Measurements from ENCODE around the gene FSCN2.

FSCN2 gene

GRCh38 chr17:81549826-81550225, 21.6 kb downstream of the FSCN2 start:
- H2AFZ ChIP-seq (ENCODE audit: low read depth, low read length): no peak overlapping the region
- H3K4me1 ChIP-seq (ENCODE audit: insufficient read depth, low read length): peaks cover 21% of the 10 kb centered on the region
- H3K27me3 ChIP-seq (ENCODE audit: insufficient read depth, low read length): no peaks in the 10 kb centered on the region
- H3K9me3 ChIP-seq (ENCODE audit: low read length): no peaks in the 10 kb centered on the region
- no peak overlapping the region for H3K4me3 ChIP-seq (ENCODE audit: low read length)
- H3K36me3 ChIP-seq (ENCODE audit: insufficient read depth, low read length): peaks cover 42% of the 10 kb centered on the region

- H3K4me1 ChIP-seq (ENCODE audit: insufficient read depth, low read length): peaks cover 21% of the 10 kb centered on the region
- no peak overlapping the region for H3K4me3 ChIP-seq (ENCODE audit: low read length)
- peaks cover 39% of the 10 kb centered on the region for H3K36me3 ChIP-seq (ENCODE audit: insufficient read depth, low read length)
- no peaks in the 10 kb centered on the region for H3K9me3 ChIP-seq (ENCODE audit: low read length)
- no peaks in the 10 kb centered on the region for H3K27me3 ChIP-seq (ENCODE audit: insufficient read depth, low read length)
- H2AFZ ChIP-seq (ENCODE audit: low read depth, low read length): no peak overlapping the region
Observed at GRCh38 chr17:81550285-81550684, 22.1 kb downstream of the FSCN2 start.

GRCh38 chr17:81550830-81551457, 22.8 kb downstream of the FSCN2 start:
- Histone ChIP-seq H3K4me1 (ENCODE audit: insufficient read depth, low read length) (peaks cover 21% of the 10 kb centered on the region), H3K4me3 (ENCODE audit: low read length) (peak overlapping the region; percentile 72), H3K36me3 (ENCODE audit: insufficient read depth, low read length) (peaks cover 32% of the 10 kb centered on the region), H3K27me3 (ENCODE audit: insufficient read depth, low read length) (no peaks in the 10 kb centered on the region), H2AFZ (ENCODE audit: low read depth, low read length) (no peak overlapping the region), H3K9me3 (ENCODE audit: low read length) (no peaks in the 10 kb centered on the region)

- H3K4me1 ChIP-seq (ENCODE audit: insufficient read depth, low read length): peaks cover 21% of the 10 kb centered on the region
- peak overlapping the region; percentile 72 for H3K4me3 ChIP-seq (ENCODE audit: low read length)
- H3K9me3 ChIP-seq (ENCODE audit: low read length): no peaks in the 10 kb centered on the region
Observed at GRCh38 chr17:81551458-81552243, 23.5 kb downstream of the FSCN2 start.

GRCh38 chr17:81552244-81553017, 24.3 kb downstream of the FSCN2 start, which contains the start of gene FAAP100:
Gene FAAP100 (minus strand): TSS chr17:81552353. CDS start chr17:81552330, 23 bp downstream.
- Histone ChIP-seq H3K9me3 (ENCODE audit: low read length) (no peaks in the 10 kb centered on the region), H3K4me3 (ENCODE audit: low read length) (peak within 1 kb of the TSS; percentile 72)

More at GRCh38 chr17:81551458-81552243, 23.5 kb downstream of the FSCN2 start:
- Histone ChIP-seq H2AFZ (ENCODE audit: low read depth, low read length) (peak overlapping the region; percentile 44), H3K36me3 (ENCODE audit: insufficient read depth, low read length) (peaks cover 31% of the 10 kb centered on the region), H3K27me3 (ENCODE audit: insufficient read depth, low read length) (no peaks in the 10 kb centered on the region)

GRCh38 chr17:81553018-81553615, 24.9 kb downstream of the FSCN2 start:
- Histone ChIP-seq H3K4me3 (ENCODE audit: low read length) (peak overlapping the region; percentile 72), H3K36me3 (ENCODE audit: insufficient read depth, low read length) (peaks cover 34% of the 10 kb centered on the region), H3K27me3 (ENCODE audit: insufficient read depth, low read length) (no peaks in the 10 kb centered on the region), H3K9me3 (ENCODE audit: low read length) (no peaks in the 10 kb centered on the region), H2AFZ (ENCODE audit: low read depth, low read length) (peak overlapping the region; percentile 44), H3K4me1 (ENCODE audit: insufficient read depth, low read length) (peaks cover 21% of the 10 kb centered on the region)

More at GRCh38 chr17:81552244-81553017, 24.3 kb downstream of the FSCN2 start, which contains the start of gene FAAP100:
- Histone ChIP-seq H3K36me3 (ENCODE audit: insufficient read depth, low read length) (peaks cover 31% of the 10 kb centered on the region), H3K27me3 (ENCODE audit: insufficient read depth, low read length) (no peaks in the 10 kb centered on the region), H3K4me1 (ENCODE audit: insufficient read depth, low read length) (peaks cover 21% of the 10 kb centered on the region), H2AFZ (ENCODE audit: low read depth, low read length) (peak within 1 kb of the TSS; percentile 44)

GRCh38 chr17:81553616-81554181, 25.5 kb downstream of the FSCN2 start:
- Histone ChIP-seq H2AFZ (ENCODE audit: low read depth, low read length) (no peak overlapping the region), H3K4me3 (ENCODE audit: low read length) (peak overlapping the region; percentile 72), H3K36me3 (ENCODE audit: insufficient read depth, low read length) (peaks cover 39% of the 10 kb centered on the region), H3K4me1 (ENCODE audit: insufficient read depth, low read length) (peaks cover 21% of the 10 kb centered on the region), H3K9me3 (ENCODE audit: low read length) (no peaks in the 10 kb centered on the region), H3K27me3 (ENCODE audit: insufficient read depth, low read length) (no peaks in the 10 kb centered on the region)

GRCh38 chr17:81556175-81556691, 28.1 kb downstream of the FSCN2 start:
- Histone ChIP-seq H3K9me3 (ENCODE audit: low read length) (no peaks in the 10 kb centered on the region), H2AFZ (ENCODE audit: low read depth, low read length) (no peak overlapping the region), H3K4me3 (ENCODE audit: low read length) (no peak overlapping the region), H3K27me3 (ENCODE audit: insufficient read depth, low read length) (no peaks in the 10 kb centered on the region), H3K4me1 (ENCODE audit: insufficient read depth, low read length) (peaks cover 14% of the 10 kb centered on the region), H3K36me3 (ENCODE audit: insufficient read depth, low read length) (peaks cover 38% of the 10 kb centered on the region)

GRCh38 chr17:81556863-81557262, 28.7 kb downstream of the FSCN2 start:
- no peak overlapping the region for H3K4me3 ChIP-seq (ENCODE audit: low read length)
- H3K4me1 ChIP-seq (ENCODE audit: insufficient read depth, low read length): peaks cover 9% of the 10 kb centered on the region
- H3K9me3 ChIP-seq (ENCODE audit: low read length): no peaks in the 10 kb centered on the region
- no peaks in the 10 kb centered on the region for H3K27me3 ChIP-seq (ENCODE audit: insufficient read depth, low read length)
- no peak overlapping the region for H2AFZ ChIP-seq (ENCODE audit: low read depth, low read length)
- H3K36me3 ChIP-seq (ENCODE audit: insufficient read depth, low read length): peaks cover 43% of the 10 kb centered on the region

- H3K27me3 ChIP-seq (ENCODE audit: insufficient read depth, low read length): no peaks in the 10 kb centered on the region
- H2AFZ ChIP-seq (ENCODE audit: low read depth, low read length): no peak overlapping the region
- no peak overlapping the region for H3K4me3 ChIP-seq (ENCODE audit: low read length)
- no peaks in the 10 kb centered on the region for H3K9me3 ChIP-seq (ENCODE audit: low read length)
- peaks cover 48% of the 10 kb centered on the region for H3K36me3 ChIP-seq (ENCODE audit: insufficient read depth, low read length)
- peaks cover 9% of the 10 kb centered on the region for H3K4me1 ChIP-seq (ENCODE audit: insufficient read depth, low read length)
Observed at GRCh38 chr17:81557276-81558114, 29.3 kb downstream of the FSCN2 start.

GRCh38 chr17:81558115-81558468, 29.9 kb downstream of the FSCN2 start:
- H2AFZ ChIP-seq (ENCODE audit: low read depth, low read length): no peak overlapping the region
- no peaks in the 10 kb centered on the region for H3K27me3 ChIP-seq (ENCODE audit: insufficient read depth, low read length)
- no peaks in the 10 kb centered on the region for H3K9me3 ChIP-seq (ENCODE audit: low read length)
- peaks cover 50% of the 10 kb centered on the region for H3K36me3 ChIP-seq (ENCODE audit: insufficient read depth, low read length)
- no peak overlapping the region for H3K4me3 ChIP-seq (ENCODE audit: low read length)
- peaks cover 9% of the 10 kb centered on the region for H3K4me1 ChIP-seq (ENCODE audit: insufficient read depth, low read length)

Measured in neuron (in vitro differentiated cells).